SU-DHL-6 (cell line): ENCODE data around the gene SEM1.

ENCODE experiments used
- H2AFZ ChIP-seq: fragments of 200-600 bp; sonication (generic); 2 replicates; pipeline ENCODE4 v1.6.1; 2014; ENCODE audit warnings: low read depth, mild to moderate bottlenecking, moderate library complexity, mixed read lengths, antibody characterized with exemption, low read length; ENCODE audit not compliant: severe bottlenecking
- H3F3A ChIP-seq: fragments of 200-600 bp; shearing (Covaris generic); 2 replicates; pipeline ENCODE4 v1.6.0; 2016; ENCODE audit warnings: antibody characterized with exemption, mild to moderate bottlenecking; ENCODE audit not compliant: insufficient read depth
- H3K27ac ChIP-seq: fragments of 200-600 bp; sonication (generic); 2 replicates; pipeline ENCODE4 v1.5.1; 2016; ENCODE audit warnings: low read depth, mild to moderate bottlenecking, low read length, moderate library complexity, mixed read lengths
- H3K27me3 ChIP-seq: fragments of 200-600 bp; sonication (generic), shearing (Covaris generic); 2 replicates; pipeline ENCODE4 v1.6.0; 2014; ENCODE audit warnings: mild to moderate bottlenecking, low read length
- H3K36me3 ChIP-seq: fragments of 200-600 bp; sonication (generic); 2 replicates; pipeline ENCODE4 v1.6.1; 2014; ENCODE audit warnings: mild to moderate bottlenecking, low read length, mixed read lengths
- H3K4me2 ChIP-seq: fragments of 300-600, 200-600 bp; shearing (Covaris generic), sonication (generic); 2 replicates; pipeline ENCODE4 v1.6.0; 2014; ENCODE audit warnings: low read length, low read depth, mild to moderate bottlenecking; ENCODE audit not compliant: poor library complexity, severe bottlenecking
- H3K4me3 ChIP-seq: fragments of 200-600 bp; sonication (generic); 2 replicates; pipeline ENCODE4 v1.5.1; 2014; ENCODE audit warnings: antibody characterized with exemption, low read length, mild to moderate bottlenecking, mixed read lengths; ENCODE audit not compliant: insufficient read depth, poor library complexity, severe bottlenecking
- H3K79me2 ChIP-seq: fragments of 200-600 bp; sonication (generic); 2 replicates; pipeline ENCODE4 v1.6.1; 2014; ENCODE audit warnings: mild to moderate bottlenecking, low read length, moderate library complexity; ENCODE audit not compliant: insufficient read depth
- H3K9ac ChIP-seq: fragments of 200-600 bp; sonication (generic); 2 replicates; pipeline ENCODE4 v1.7.0; 2014; ENCODE audit warnings: mild to moderate bottlenecking, low read length
- H3K9me2 ChIP-seq: fragments of 200-600 bp; sonication (generic); replicated peaks from 2 replicates; pipeline ENCODE4 v1.6.1; 2014; ENCODE audit warnings: low read length; ENCODE audit not compliant: insufficient read depth
- H3K9me3 ChIP-seq: fragments of 200-600 bp; sonication (generic); 2 replicates; pipeline ENCODE4 v1.6.1; 2014; ENCODE audit warnings: low read length, mixed read lengths; ENCODE audit not compliant: insufficient read depth
- H4K20me1 ChIP-seq: fragments of 200-600 bp; sonication (generic); 2 replicates; pipeline ENCODE4 v1.6.1; 2014; ENCODE audit warnings: low read depth, mild to moderate bottlenecking, antibody characterized with exemption, low read length, moderate library complexity, mixed read lengths
- CTCF ChIP-seq: fragments of 200-600 bp; sonication (generic); IDR thresholded peaks from one replicate; pipeline ENCODE4 v1.5.1; 2017; ENCODE audit warnings: antibody characterized with exemption, mild to moderate bottlenecking, low read length, moderate library complexity; ENCODE audit not compliant: insufficient read depth, poor library complexity, severe bottlenecking
- EZH2phosphoT487 ChIP-seq: fragments of 200-600 bp; sonication (generic), shearing (Covaris generic); conservative IDR thresholded peaks from 2 replicates; pipeline ENCODE4 v1.6.1; 2018; ENCODE audit warnings: mild to moderate bottlenecking, antibody characterized with exemption, low read length, moderate library complexity, mixed read lengths

The SEM1 gene

DNA sequence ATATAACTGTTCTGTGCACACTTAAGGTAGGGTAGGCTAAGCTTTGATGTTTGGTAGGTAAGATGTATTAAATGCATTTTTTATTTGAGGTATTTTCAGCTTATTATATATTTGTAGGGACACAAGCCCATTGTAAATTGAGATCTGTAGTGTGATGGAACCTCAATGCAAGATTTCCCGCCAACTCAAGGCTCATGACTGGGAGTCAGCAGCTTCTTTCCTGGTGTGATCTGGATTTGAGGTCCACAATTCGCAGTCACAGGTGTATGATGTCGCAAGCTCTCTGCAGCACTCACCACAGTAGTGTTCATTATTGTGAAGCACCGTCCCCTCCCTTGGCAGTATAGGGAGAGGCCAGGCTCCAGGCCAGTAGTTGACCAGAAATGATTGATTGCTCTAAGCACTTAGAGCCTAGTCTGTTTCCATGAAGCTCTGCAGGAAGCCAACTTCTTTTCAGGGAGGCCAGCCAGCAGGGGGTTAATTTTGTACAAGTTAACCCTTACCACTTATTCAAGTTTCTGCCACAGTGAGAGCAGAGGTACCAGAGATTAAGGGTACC lies 54.9 kb downstream of the SEM1 start:
- Histone ChIP-seq H3K79me2 (no peaks in the 10 kb centered on the region), H3K27ac (no peak overlapping the region), H3K9me3 (no peaks in the 10 kb centered on the region), H3K9ac (no peak overlapping the region), H3K9me2 (no peaks in the 10 kb centered on the region), H3K4me2 (no peak overlapping the region), H3K36me3 (no peaks in the 10 kb centered on the region), H3K27me3 (no peaks in the 10 kb centered on the region), H4K20me1 (no peaks in the 10 kb centered on the region), H3F3A (no peaks in the 10 kb centered on the region), H3K4me3 (no peak overlapping the region), H2AFZ (no peak overlapping the region)
- TF ChIP-seq EZH2phosphoT487: no peak
- no peak for TF ChIP-seq CTCF

GRCh38 chr7:96649981-96650380 lies 59.7 kb downstream of the SEM1 start:
- Histone ChIP-seq H3K9me3 (no peaks in the 10 kb centered on the region), H3K36me3 (no peaks in the 10 kb centered on the region)

DNA sequence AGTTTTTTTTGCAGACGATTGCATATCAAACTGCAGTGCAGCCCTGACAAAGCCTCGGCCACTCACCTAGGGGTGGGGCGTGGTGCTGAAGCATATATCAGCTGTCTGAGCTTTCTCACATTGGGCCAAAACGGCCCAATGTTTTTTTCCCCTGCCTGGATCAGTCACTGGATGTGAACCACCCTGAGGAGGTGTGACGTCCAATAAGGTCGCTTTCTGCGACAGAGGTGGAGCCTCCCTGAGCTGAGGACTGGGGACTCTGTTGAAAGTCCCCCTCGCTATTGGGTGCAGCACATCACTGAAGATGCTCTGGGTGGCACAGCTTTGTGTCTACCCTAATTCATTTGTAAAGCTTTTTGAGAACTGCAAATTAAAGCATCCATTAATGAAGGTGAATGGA lies 60.9 kb downstream of the SEM1 start:
- H3K27ac ChIP-seq: no peak overlapping the region
- no peaks in the 10 kb centered on the region for H3K36me3 ChIP-seq
- no peaks in the 10 kb centered on the region for H3K79me2 ChIP-seq
- no peaks in the 10 kb centered on the region for H3K9me3 ChIP-seq
- no peak overlapping the region for H3K4me2 ChIP-seq
- no peak overlapping the region for H3K9ac ChIP-seq
- no peaks in the 10 kb centered on the region for H3K27me3 ChIP-seq
- no peak for TF ChIP-seq EZH2phosphoT487
- TF ChIP-seq CTCF: no peak
- H2AFZ ChIP-seq: no peak overlapping the region
- no peaks in the 10 kb centered on the region for H3F3A ChIP-seq
- H3K4me3 ChIP-seq: no peak overlapping the region
- no peaks in the 10 kb centered on the region for H4K20me1 ChIP-seq
- no peaks in the 10 kb centered on the region for H3K9me2 ChIP-seq

More at GRCh38 chr7:96649981-96650380, 59.7 kb downstream of the SEM1 start:
- H3K27me3 ChIP-seq: no peaks in the 10 kb centered on the region
- H3K9me2 ChIP-seq: no peaks in the 10 kb centered on the region
- H2AFZ ChIP-seq: no peak overlapping the region
- no peak overlapping the region for H3K4me2 ChIP-seq
- no peaks in the 10 kb centered on the region for H3K79me2 ChIP-seq
- H3K9ac ChIP-seq: no peak overlapping the region
- H4K20me1 ChIP-seq: no peaks in the 10 kb centered on the region
- TF ChIP-seq CTCF (no peak), EZH2phosphoT487 (no peak)
- H3K4me3 ChIP-seq: no peak overlapping the region
- H3F3A ChIP-seq: no peaks in the 10 kb centered on the region
- no peak overlapping the region for H3K27ac ChIP-seq

DNA sequence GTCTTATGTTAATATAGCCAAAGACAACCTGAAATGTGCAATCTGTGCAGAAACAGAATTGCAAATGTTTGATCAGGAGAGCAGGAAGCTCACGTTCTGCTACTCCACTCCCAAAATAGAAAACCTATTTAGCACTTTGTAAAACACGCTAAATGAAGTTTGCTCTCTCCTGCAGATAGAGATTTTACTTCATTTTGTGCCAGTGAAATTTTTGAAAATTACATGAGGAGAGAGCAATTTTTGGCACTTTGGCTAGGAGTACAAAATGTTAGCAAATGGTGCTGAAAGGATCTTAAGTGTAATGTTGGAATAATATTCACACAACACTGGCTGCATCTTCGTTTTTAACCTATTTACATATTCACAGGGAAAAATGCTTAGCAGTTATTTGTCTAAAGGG lies 61.9 kb downstream of the SEM1 start:
- no peaks in the 10 kb centered on the region for H4K20me1 ChIP-seq
- no peak overlapping the region for H3K4me2 ChIP-seq
- H3K27me3 ChIP-seq: no peaks in the 10 kb centered on the region
- no peak overlapping the region for H3K27ac ChIP-seq
- no peaks in the 10 kb centered on the region for H3K9me2 ChIP-seq
- no peaks in the 10 kb centered on the region for H3K79me2 ChIP-seq
- H3K36me3 ChIP-seq: no peaks in the 10 kb centered on the region
- no peak overlapping the region for H3K4me3 ChIP-seq
- no peak overlapping the region for H2AFZ ChIP-seq
- no peaks in the 10 kb centered on the region for H3K9me3 ChIP-seq
- H3K9ac ChIP-seq: no peak overlapping the region
- TF ChIP-seq CTCF (no peak), EZH2phosphoT487 (no peak)
- H3F3A ChIP-seq: no peaks in the 10 kb centered on the region
